GM23248 (cell line): ENCODE results near the gene TAF3. TPM values are rescaled to one million over a fixed set of nuclear protein-coding genes. Genes with fewer than 3 reads are reported as not detected.

Experiments used
- DNase-seq: peaks from one replicate; pipeline ENCODE4 v3.0.0-alpha.2; 2015
- H2AFZ ChIP-seq: fragments of 200-600 bp; sonication (generic); 2 replicates; pipeline ENCODE4 v1.6.1; 2016; ENCODE audit warnings: antibody characterized with exemption
- H3F3A ChIP-seq: fragments of 200-600 bp; sonication (generic); 2 replicates; pipeline ENCODE4 v1.6.1; 2016; ENCODE audit warnings: mild to moderate bottlenecking, antibody characterized with exemption, mixed run types; ENCODE audit not compliant: insufficient read depth
- H3K27ac ChIP-seq: fragments of 200-600 bp; sonication (generic); 2 replicates; pipeline ENCODE4 v1.5.1; 2016; ENCODE audit warnings: mild to moderate bottlenecking
- H3K27me3 ChIP-seq: fragments of 200-600 bp; sonication (generic); replicated peaks from 2 replicates; pipeline ENCODE4 v1.6.1; 2016; ENCODE audit warnings: mild to moderate bottlenecking; ENCODE audit not compliant: insufficient read depth
- H3K36me3 ChIP-seq: fragments of 200-600 bp; sonication (generic); 2 replicates; pipeline ENCODE4 v1.6.1; 2016; ENCODE audit warnings: low read depth, mild to moderate bottlenecking
- H3K4me1 ChIP-seq: fragments of 200-600 bp; sonication (generic); 2 replicates; pipeline ENCODE4 v1.6.1; 2016; ENCODE audit warnings: mild to moderate bottlenecking; ENCODE audit not compliant: insufficient read depth
- H3K4me2 ChIP-seq: fragments of 200-600 bp; sonication (generic); one replicate; pipeline ENCODE4 v1.6.1; 2016; ENCODE audit warnings: mild to moderate bottlenecking; ENCODE audit not compliant: unreplicated experiment
- H3K4me3 ChIP-seq: fragments of 200-600 bp; sonication (generic); 2 replicates; pipeline ENCODE4 v1.5.1; 2016; ENCODE audit warnings: mild to moderate bottlenecking
- H3K79me2 ChIP-seq: fragments of 200-600 bp; sonication (generic); 2 replicates; pipeline ENCODE4 v1.6.1; 2016; ENCODE audit warnings: mild to moderate bottlenecking; ENCODE audit not compliant: insufficient read depth
- H3K9ac ChIP-seq: fragments of 200-600 bp; sonication (generic); 2 replicates; pipeline ENCODE4 v1.6.1; 2016; ENCODE audit warnings: mild to moderate bottlenecking
- H3K9me2 ChIP-seq: fragments of 200-600 bp; sonication (generic); 2 replicates; pipeline ENCODE4 v1.6.1; 2016; ENCODE audit warnings: mixed run types, mild to moderate bottlenecking, moderate library complexity; ENCODE audit not compliant: insufficient read depth
- H3K9me3 ChIP-seq: fragments of 200-600 bp; sonication (generic); one replicate; pipeline ENCODE4 v1.6.1; 2017; ENCODE audit warnings: low read depth
- H4K20me1 ChIP-seq: fragments of 200-600 bp; sonication (generic); 2 replicates; pipeline ENCODE4 v1.6.0; 2016; ENCODE audit not compliant: insufficient read depth
- EZH2 ChIP-seq: fragments of 200-600 bp; sonication (generic); IDR thresholded peaks from 2 replicates; pipeline ENCODE4 v1.6.1; 2018; ENCODE audit warnings: antibody characterized with exemption, mild to moderate bottlenecking; ENCODE audit not compliant: insufficient read depth, poor library complexity, severe bottlenecking
- EZH2phosphoT487 ChIP-seq: fragments of 200-600 bp; sonication (generic); IDR thresholded peaks from 2 replicates; pipeline ENCODE4 v1.6.1; 2018; ENCODE audit warnings: antibody characterized with exemption, moderate library complexity, mild to moderate bottlenecking, low read depth; ENCODE audit not compliant: insufficient read depth
- WGBS, 2 experiments: methylation state at CpG; one replicate each; pipeline ENCODE4 v1.1.6; 2015 to 2017; ENCODE audit warnings: low lambda C conversion rate in 2 of 2, low coverage in 1 of 2; ENCODE audit errors: missing lambda C conversion rate in 2 of 2; 5-methylcytosine and 5-hydroxymethylcytosine counted together
- in situ Hi-C: fragments of 300-500 bp; cut with MboI; formaldehyde crosslinking; loops from 2 replicates; pipeline ENCODE4 v1.15.0; 2020
- polyA plus RNA-seq: library from polyadenylated mRNA; unstranded; fragments of >200 nt; fragmentation: Nextera tagmentation; extraction: Ambion mirVana; gene quantifications from 2 replicates; pipeline ENCODE4 v1.2.1, GENCODE V29; 2016
- total RNA-seq: library from RNA; depleted of rRNA; stranded (reverse); fragments of >200 nt; shearing (Covaris generic); gene quantifications from 2 replicates; pipeline ENCODE4 v1.2.3, GENCODE V29; 2014

TAF3 gene
- total and polyA plus RNA-seq, 2 experiments from 2014 or later: 1.7 to 5.5 TPM

GRCh38 chr10:8044908-8045725 is 226.8 kb downstream of the TAF3 start:
- H3K9me3 ChIP-seq: no peaks in the 10 kb centered on the region
- H3K27ac ChIP-seq: no peak overlapping the region
- H3K79me2 ChIP-seq: no peaks in the 10 kb centered on the region
- TF ChIP-seq EZH2phosphoT487 (0 out of 2 replicates have a peak, but pooled peaks have one; percentile 41), EZH2 (no peak)
- in situ Hi-C loops: no loop called here
- H3K4me1 ChIP-seq: 0 out of 2 replicates have a peak, but pooled peaks cover under 1% of the 10 kb centered on the region
- H3K9me2 ChIP-seq: no peaks in the 10 kb centered on the region
- peak overlapping the region; percentile 42; the same call in 1 of the 2 replicates for H3K4me3 ChIP-seq
- H2AFZ ChIP-seq: no peak overlapping the region
- no peaks in the 10 kb centered on the region for H3F3A ChIP-seq
- H3K27me3 ChIP-seq: peaks cover 94% of the 10 kb centered on the region
- no peaks in the 10 kb centered on the region for H4K20me1 ChIP-seq
- peak overlapping the region; percentile 62 for H3K4me2 ChIP-seq
- no peak overlapping the region for H3K9ac ChIP-seq
- no peak for DNase-seq
- 1 to 2% methylated on average over 31 to 32 of the region's 32 CpGs for WGBS, 2 experiments
- H3K36me3 ChIP-seq: no peaks in the 10 kb centered on the region

- Histone ChIP-seq H2AFZ (no peak overlapping the region), H3K36me3 (no peaks in the 10 kb centered on the region), H3K4me1 (0 out of 2 replicates have a peak, but pooled peaks cover 3% of the 10 kb centered on the region), H3F3A (no peaks in the 10 kb centered on the region), H4K20me1 (no peaks in the 10 kb centered on the region), H3K9me3 (no peaks in the 10 kb centered on the region), H3K79me2 (no peaks in the 10 kb centered on the region), H3K27me3 (peaks cover 93% of the 10 kb centered on the region), H3K9me2 (no peaks in the 10 kb centered on the region), H3K4me2 (no peak overlapping the region), H3K4me3 (peak overlapping the region; percentile 42; the same call in 1 of the 2 replicates), H3K27ac (no peak overlapping the region), H3K9ac (no peak overlapping the region)
- TF ChIP-seq EZH2phosphoT487 (no peak), EZH2 (no peak)
- 4 to 7% methylated on average over 17 of the region's 17 CpGs for WGBS, 2 experiments
- no peak for DNase-seq
- in situ Hi-C loops: no loop called here
These were observed 227.6 kb downstream of the TAF3 start for GRCh38 chr10:8045726-8046494.

- peaks cover 93% of the 10 kb centered on the region for H3K27me3 ChIP-seq
- no peak overlapping the region for H3K9ac ChIP-seq
- H3K4me2 ChIP-seq: no peak overlapping the region
- H3K36me3 ChIP-seq: no peaks in the 10 kb centered on the region
- no peaks in the 10 kb centered on the region for H3F3A ChIP-seq
- DNase-seq: no peak
- H3K9me2 ChIP-seq: no peaks in the 10 kb centered on the region
- H3K79me2 ChIP-seq: no peaks in the 10 kb centered on the region
- no peaks in the 10 kb centered on the region for H3K9me3 ChIP-seq
- H4K20me1 ChIP-seq: no peaks in the 10 kb centered on the region
- TF ChIP-seq EZH2 (no peak), EZH2phosphoT487 (no peak)
- H3K4me1 ChIP-seq: 0 out of 2 replicates have a peak, but pooled peaks cover 3% of the 10 kb centered on the region
- WGBS, 2 experiments: 2% methylated on average over 29 to 30 of the region's 30 CpGs
- H3K4me3 ChIP-seq: no peak overlapping the region
- no peak overlapping the region for H2AFZ ChIP-seq
- in situ Hi-C loops: no loop called here
- no peak overlapping the region for H3K27ac ChIP-seq
These were observed 229.4 kb downstream of the TAF3 start for GRCh38 chr10:8047452-8048280.
